ENCODE data around the gene POLR2C. TPM values are rescaled to one million over a fixed set of nuclear protein-coding genes. Genes with fewer than 3 reads are reported as not detected.

POLR2C gene
- total and polyA plus RNA-seq, 2 experiments from 2014 or later: 37.6 to 123 TPM

DNA sequence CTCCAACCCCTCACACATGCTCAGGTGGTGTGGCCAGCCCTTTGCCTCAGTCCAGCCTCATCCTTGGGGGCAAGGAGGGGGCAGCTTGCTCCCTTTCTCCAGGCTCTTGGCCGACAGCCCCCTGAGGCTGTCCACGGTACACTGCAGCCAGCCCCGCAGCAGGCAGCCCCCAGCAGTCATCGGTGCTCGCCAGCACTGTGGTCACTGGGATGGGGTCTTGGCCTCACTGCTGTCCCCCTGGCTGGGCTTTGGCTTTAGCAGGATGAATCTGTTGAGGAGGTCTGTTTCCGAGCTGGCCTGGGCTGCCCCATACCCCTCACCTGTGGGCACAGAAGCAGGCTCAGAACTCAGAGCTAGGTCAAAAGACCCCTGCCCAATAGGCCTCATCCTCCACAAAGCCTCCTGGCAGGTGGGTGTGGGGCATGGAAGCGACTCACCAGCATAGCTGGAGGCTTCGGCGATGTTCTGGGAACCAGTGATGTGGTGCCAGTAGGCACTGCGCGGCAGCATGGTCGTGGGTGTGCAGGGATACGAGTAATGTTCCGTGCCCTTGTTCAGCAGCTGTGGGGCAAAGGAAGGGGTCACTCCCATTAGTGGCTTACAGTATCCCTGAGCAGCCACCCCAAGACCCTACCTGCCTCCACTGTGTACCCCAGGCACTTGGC, 10.8 kb downstream of the POLR2C start:
- H3K9me3 Mint-ChIP-seq: no peaks in the 10 kb centered on the region
- no peaks in the 10 kb centered on the region for H3K27me3 ChIP-seq (ENCODE audit: insufficient read depth)
- peaks cover under 1% of the 10 kb centered on the region; the same call in 1 of the 2 replicates for H3K79me2 ChIP-seq (replicated peaks; ENCODE audit: insufficient read depth)
- no peaks in the 10 kb centered on the region for H3K9me2 ChIP-seq (ENCODE audit: insufficient read depth)
- H3K4me1 Mint-ChIP-seq: peaks cover 63% of the 10 kb centered on the region
- H3K36me3 Mint-ChIP-seq (ENCODE audit: low read depth): peaks cover 40% of the 10 kb centered on the region
- H3K27me3 Mint-ChIP-seq (ENCODE audit: insufficient read depth, low read depth, poor library complexity): peaks cover 14% of the 10 kb centered on the region
- DNase-seq (ENCODE audit: low spot score): no peak
- peaks cover 12% of the 10 kb centered on the region; the same call in 1 of the 2 replicates for H3F3A ChIP-seq (replicated peaks; ENCODE audit: low read depth)
- H3K27ac Mint-ChIP-seq: peak overlapping the region; percentile 56; the same call in 1 of the 2 replicates
- no peak overlapping the region for H3K4me3 Mint-ChIP-seq
- H4K20me1 ChIP-seq (replicated peaks; ENCODE audit: insufficient read depth): peaks cover 3% of the 10 kb centered on the region; the same call in 1 of the 2 replicates
- peaks cover 19% of the 10 kb centered on the region for H3K36me3 ChIP-seq (ENCODE audit: insufficient read depth)
- peak overlapping the region; percentile 81; the same call in 1 of the 2 replicates for H3K27ac ChIP-seq (ENCODE audit: low read depth)
- H3K4me3 ChIP-seq: no peak overlapping the region
- no peak overlapping the region for H3K4me2 ChIP-seq
- TF ChIP-seq EZH2 (IDR thresholded peaks at IDR 0.05; ENCODE audit: low read depth, unreplicated experiment) (no peak), CREB1 (CRISPR knock-in tag; IDR thresholded peaks at IDR 0.05; ENCODE audit: low read depth) (no peak), EZH2phosphoT487 (IDR thresholded peaks at IDR 0.05; ENCODE audit: unreplicated experiment) (no peak)
- H2AFZ ChIP-seq: no peak overlapping the region
- H3K4me1 ChIP-seq (ENCODE audit: insufficient read depth): peaks cover 47% of the 10 kb centered on the region
- ATAC-seq: no peak

DNA sequence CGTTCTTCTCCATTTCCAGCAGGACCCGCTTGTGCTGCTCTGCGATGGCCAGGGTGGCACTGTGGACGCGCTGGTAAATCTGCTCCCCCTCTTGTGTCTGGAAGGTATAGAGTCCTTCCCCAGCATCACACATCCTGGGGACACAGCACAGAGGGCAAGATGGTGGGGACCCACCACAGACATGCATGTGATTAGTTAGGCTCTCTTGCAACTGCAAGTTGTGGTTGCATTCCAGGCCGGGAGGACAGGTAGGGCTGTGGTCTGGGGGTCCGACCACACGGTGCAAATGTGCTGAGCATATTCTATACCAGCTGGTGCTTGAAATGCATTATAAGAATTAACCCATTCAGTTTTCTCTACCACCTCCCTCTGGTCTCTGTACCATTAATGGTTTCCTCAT, 11.4 kb downstream of the POLR2C start:
- Mint-ChIP-seq H3K4me3 (no peak overlapping the region), H3K4me1 (peaks cover 69% of the 10 kb centered on the region), H3K9me3 (no peaks in the 10 kb centered on the region), H3K27ac (no peak overlapping the region), H3K27me3 (ENCODE audit: insufficient read depth, low read depth, poor library complexity) (peaks cover 17% of the 10 kb centered on the region), H3K36me3 (ENCODE audit: low read depth) (peaks cover 34% of the 10 kb centered on the region)
- TF ChIP-seq, protein P1, sequence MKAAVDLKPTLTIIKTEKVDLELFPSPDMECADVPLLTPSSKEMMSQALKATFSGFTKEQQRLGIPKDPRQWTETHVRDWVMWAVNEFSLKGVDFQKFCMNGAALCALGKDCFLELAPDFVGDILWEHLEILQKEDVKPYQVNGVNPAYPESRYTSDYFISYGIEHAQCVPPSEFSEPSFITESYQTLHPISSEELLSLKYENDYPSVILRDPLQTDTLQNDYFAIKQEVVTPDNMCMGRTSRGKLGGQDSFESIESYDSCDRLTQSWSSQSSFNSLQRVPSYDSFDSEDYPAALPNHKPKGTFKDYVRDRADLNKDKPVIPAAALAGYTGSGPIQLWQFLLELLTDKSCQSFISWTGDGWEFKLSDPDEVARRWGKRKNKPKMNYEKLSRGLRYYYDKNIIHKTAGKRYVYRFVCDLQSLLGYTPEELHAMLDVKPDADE (IDR thresholded peaks at IDR 0.05): no peak
- TF ChIP-seq POLR2AphosphoS5 (IDR thresholded peaks at IDR 0.05; ENCODE audit: low read depth): no peak
- no peak for TF ChIP-seq EZH2phosphoT487 (IDR thresholded peaks at IDR 0.05; ENCODE audit: unreplicated experiment)
- no peak for TF ChIP-seq EZH2 (IDR thresholded peaks at IDR 0.05; ENCODE audit: low read depth, unreplicated experiment)
- TF ChIP-seq ZNF331 (CRISPR knock-in tag; IDR thresholded peaks at IDR 0.05; ENCODE audit: low read depth): no peak
- TF ChIP-seq, protein P2, sequence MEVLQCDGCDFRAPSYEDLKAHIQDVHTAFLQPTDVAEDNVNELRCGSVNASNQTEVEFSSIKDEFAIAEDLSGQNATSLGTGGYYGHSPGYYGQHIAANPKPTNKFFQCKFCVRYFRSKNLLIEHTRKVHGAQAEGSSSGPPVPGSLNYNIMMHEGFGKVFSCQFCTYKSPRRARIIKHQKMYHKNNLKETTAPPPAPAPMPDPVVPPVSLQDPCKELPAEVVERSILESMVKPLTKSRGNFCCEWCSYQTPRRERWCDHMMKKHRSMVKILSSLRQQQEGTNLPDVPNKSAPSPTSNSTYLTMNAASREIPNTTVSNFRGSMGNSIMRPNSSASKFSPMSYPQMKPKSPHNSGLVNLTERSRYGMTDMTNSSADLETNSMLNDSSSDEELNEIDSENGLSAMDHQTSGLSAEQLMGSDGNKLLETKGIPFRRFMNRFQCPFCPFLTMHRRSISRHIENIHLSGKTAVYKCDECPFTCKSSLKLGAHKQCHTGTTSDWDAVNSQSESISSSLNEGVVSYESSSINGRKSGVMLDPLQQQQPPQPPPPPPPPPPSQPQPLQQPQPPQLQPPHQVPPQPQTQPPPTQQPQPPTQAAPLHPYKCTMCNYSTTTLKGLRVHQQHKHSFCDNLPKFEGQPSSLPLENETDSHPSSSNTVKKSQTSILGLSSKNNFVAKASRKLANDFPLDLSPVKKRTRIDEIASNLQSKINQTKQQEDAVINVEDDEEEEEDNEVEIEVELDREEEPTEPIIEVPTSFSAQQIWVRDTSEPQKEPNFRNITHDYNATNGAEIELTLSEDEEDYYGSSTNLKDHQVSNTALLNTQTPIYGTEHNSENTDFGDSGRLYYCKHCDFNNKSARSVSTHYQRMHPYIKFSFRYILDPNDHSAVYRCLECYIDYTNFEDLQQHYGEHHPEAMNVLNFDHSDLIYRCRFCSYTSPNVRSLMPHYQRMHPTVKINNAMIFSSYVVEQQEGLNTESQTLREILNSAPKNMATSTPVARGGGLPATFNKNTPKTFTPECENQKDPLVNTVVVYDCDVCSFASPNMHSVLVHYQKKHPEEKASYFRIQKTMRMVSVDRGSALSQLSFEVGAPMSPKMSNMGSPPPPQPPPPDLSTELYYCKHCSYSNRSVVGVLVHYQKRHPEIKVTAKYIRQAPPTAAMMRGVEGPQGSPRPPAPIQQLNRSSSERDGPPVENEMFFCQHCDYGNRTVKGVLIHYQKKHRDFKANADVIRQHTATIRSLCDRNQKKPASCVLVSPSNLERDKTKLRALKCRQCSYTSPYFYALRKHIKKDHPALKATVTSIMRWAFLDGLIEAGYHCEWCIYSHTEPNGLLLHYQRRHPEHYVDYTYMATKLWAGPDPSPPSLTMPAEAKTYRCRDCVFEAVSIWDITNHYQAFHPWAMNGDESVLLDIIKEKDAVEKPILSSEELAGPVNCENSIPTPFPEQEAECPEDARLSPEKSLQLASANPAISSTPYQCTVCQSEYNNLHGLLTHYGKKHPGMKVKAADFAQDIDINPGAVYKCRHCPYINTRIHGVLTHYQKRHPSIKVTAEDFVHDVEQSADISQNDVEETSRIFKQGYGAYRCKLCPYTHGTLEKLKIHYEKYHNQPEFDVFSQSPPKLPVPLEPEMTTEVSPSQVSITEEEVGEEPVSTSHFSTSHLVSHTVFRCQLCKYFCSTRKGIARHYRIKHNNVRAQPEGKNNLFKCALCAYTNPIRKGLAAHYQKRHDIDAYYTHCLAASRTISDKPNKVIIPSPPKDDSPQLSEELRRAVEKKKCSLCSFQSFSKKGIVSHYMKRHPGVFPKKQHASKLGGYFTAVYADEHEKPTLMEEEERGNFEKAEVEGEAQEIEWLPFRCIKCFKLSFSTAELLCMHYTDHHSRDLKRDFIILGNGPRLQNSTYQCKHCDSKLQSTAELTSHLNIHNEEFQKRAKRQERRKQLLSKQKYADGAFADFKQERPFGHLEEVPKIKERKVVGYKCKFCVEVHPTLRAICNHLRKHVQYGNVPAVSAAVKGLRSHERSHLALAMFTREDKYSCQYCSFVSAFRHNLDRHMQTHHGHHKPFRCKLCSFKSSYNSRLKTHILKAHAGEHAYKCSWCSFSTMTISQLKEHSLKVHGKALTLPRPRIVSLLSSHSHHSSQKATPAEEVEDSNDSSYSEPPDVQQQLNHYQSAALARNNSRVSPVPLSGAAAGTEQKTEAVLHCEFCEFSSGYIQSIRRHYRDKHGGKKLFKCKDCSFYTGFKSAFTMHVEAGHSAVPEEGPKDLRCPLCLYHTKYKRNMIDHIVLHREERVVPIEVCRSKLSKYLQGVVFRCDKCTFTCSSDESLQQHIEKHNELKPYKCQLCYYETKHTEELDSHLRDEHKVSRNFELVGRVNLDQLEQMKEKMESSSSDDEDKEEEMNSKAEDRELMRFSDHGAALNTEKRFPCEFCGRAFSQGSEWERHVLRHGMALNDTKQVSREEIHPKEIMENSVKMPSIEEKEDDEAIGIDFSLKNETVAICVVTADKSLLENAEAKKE (CRISPR knock-in tag; IDR thresholded peaks at IDR 0.05): no peak
- no peak for TF ChIP-seq CREB1 (CRISPR knock-in tag; IDR thresholded peaks at IDR 0.05; ENCODE audit: low read depth)
- H3K79me2 ChIP-seq (replicated peaks; ENCODE audit: insufficient read depth): no peaks in the 10 kb centered on the region; the same call in 1 of the 2 replicates
- DNase-seq (ENCODE audit: low spot score): no peak
- ATAC-seq: no peak
- H2AFZ ChIP-seq: no peak overlapping the region
- peaks cover 12% of the 10 kb centered on the region; the same call in 1 of the 2 replicates for H3F3A ChIP-seq (replicated peaks; ENCODE audit: low read depth)
- peaks cover 53% of the 10 kb centered on the region for H3K4me1 ChIP-seq (ENCODE audit: insufficient read depth)
- no peak overlapping the region for H3K4me3 ChIP-seq
- H3K9me2 ChIP-seq (ENCODE audit: insufficient read depth): no peaks in the 10 kb centered on the region
- H3K36me3 ChIP-seq (ENCODE audit: insufficient read depth): peaks cover 19% of the 10 kb centered on the region
- H3K27ac ChIP-seq (ENCODE audit: low read depth): no peak overlapping the region
- no peak overlapping the region for H3K4me2 ChIP-seq
- H4K20me1 ChIP-seq (replicated peaks; ENCODE audit: insufficient read depth): 0 out of 2 replicates have a peak, but pooled peaks cover 3% of the 10 kb centered on the region
- H3K27me3 ChIP-seq (ENCODE audit: insufficient read depth): peaks cover 4% of the 10 kb centered on the region; the same call in 1 of the 2 replicates

All from GM23338 (cell line).